Keratinocyte (primary cell): ENCODE data around the gene KCNIP3.

Source experiments
- CTCF ChIP-seq, 3 experiments: IDR thresholded peaks in 1 of 3; conservative IDR thresholded peaks in 1 of 3; optimal IDR thresholded peaks in 1 of 3; 2 replicates in 2 of 3; 3 replicates in 1 of 3; pipeline versions ENCODE3 to v1.5.1; 2011; ENCODE audit warnings: low read length in 3 of 3, mild to moderate bottlenecking in 3 of 3, moderate library complexity in 2 of 3, control low read depth in 1 of 3, inconsistent platforms in 1 of 3; ENCODE audit not compliant: insufficient read depth in 2 of 3; ENCODE audit errors: extremely low read depth in 1 of 3
- EZH2 ChIP-seq: IDR thresholded peaks from one replicate; pipeline ENCODE4 v1.6.1; 2012; ENCODE audit warnings: inconsistent platforms, mild to moderate bottlenecking, low read length, moderate library complexity

GRCh38 chr2:95344656-95345055, 47.5 kb downstream of the KCNIP3 start:
- TF ChIP-seq CTCF (optimal IDR thresholded peaks at IDR 0.05 in 1 of 3, IDR thresholded peaks at IDR 0.05 in 1 of 3, conservative IDR thresholded peaks at IDR 0.05 in 1 of 3; ENCODE audit: extremely low read depth in 1 of 3, insufficient read depth in 2 of 3, low read length in 3 of 3) (no peak), EZH2 (no peak)
